Fibroblast of peridontal ligament (primary cell): Measurements from ENCODE around the gene TTLL9.

Experiments
- DNase-seq: peaks from one replicate; pipeline ENCODE4 v3.0.0-alpha.2; 2010; ENCODE audit errors: extremely low read depth

Gene TTLL9

DNA sequence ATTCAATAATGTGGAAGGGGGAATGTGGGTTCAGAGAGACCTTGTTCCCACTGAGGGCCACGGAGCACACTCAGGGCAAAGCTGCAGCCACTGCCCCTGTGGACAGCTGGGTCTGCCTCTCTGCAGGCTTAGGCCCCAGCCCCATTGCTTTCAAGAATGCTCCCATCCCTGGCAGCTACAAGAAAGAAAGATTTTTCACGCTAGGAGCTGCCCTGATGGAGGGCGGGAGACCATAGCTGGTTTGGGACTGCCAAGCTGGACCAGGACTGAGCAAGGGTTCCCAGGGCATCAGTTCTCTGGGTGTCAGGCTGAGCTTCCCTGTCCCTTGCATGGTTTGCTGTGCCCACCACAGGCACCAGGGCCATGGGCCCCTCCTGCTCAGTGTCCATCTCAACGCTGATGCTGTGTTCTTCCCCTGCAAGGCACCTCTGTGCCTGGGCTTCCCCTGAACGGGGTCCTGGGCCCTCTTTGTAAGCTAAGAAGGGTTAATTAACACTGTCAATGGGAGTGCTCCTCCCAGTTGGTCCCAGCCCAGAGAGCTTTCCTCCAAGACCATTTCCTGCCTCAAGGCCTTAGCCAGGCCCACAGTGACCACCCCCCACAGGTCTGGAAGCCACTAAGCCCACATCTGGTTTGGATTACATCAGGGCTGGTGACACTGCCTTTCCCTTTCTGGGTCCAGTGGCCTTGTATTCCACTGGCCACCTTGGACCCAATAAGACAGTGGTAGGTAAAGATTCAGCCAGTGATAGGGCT lies 33.4 kb upstream of the TTLL9 start:
- DNase-seq = no peak

DNA sequence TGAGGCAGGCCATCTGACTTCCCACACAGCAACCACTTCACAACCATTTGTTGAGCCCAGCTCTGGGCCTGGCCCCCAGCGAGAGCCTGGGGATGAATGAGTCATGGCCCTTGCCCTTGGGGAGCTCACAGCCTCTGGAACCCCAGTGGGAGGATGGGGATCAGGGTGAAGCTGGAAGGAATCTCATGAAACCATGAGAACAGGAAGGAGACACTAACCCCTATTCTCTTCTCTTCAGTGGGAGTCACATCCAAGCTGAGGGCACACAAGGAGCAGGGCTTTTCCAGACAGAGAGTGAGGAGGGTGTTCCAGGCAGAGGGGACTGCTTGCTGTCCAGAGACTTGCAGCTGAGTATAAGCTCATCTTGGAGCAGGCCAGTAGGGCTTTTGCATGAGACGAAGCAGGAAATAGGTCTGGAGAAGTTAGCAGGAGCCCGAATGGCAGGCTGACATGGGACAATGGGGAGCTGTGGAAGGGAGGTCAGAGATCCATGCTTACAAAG lies 32.5 kb upstream of the TTLL9 start:
- DNase-seq = peak; percentile 37

DNA sequence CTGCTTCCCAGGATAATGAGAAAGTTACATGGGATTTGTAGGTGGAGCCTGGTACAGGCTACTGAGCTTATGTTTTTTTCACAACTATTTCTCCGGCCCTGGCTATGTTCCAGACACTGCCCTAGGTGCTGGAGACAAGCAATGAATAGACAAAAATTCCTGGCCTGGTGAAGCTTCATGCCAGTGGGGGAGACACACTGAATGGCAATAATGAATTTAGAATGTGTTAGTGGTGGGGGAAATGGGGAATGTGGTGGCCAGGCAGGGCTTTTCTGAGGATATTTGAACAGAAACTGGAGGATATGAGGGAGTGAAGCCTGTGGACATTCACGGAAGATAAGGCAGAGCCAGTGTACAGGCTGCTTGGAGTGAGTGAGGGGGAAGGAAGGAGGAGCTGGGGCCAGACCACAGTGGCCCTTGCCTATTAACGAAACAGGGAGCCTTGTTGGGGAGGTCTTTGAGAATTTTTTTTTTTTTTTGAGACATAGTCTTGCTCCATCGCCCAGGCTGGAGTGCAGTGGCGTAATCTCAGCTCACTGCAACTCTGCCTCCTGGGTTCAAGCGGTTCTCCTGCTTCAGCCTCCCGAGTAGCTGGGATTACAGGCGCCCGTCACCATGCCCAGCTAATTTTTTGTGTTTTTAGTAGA lies 31.7 kb upstream of the TTLL9 start:
- DNase-seq = no peak

DNA sequence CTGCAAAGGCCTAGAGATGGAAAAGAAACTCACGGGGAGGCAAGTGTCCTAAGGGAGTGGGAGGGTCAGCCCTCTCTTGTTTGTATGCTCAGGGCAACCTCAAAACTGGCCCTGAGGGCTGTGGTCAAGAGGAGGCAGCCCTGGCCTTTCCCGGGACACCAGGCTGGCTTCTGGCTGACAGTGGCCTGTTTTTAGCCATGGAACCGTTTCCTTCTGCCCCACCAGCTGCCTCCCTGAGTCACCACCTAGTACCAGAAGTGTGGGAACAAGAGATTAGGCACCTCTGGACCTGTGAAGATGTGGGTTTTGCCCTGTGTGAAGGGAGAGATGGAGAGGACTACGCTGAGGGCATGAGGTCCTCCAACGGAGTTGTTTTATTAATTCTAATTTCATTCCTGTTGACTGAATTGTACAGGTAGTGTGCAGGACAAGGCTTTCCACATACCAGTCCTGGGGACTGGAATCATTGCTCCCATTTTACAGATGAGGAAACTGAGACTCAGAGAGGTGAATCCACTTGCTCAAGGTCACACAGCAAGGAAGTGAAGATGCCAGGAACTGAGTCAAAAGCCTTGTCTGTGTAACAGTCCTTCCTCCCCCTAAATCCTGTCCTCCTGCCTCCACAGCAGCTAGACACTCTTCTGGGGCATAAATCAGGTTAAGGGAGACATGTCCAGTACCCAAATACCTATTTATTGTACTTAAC lies 30.5 kb upstream of the TTLL9 start:
- DNase-seq = no peak

DNA sequence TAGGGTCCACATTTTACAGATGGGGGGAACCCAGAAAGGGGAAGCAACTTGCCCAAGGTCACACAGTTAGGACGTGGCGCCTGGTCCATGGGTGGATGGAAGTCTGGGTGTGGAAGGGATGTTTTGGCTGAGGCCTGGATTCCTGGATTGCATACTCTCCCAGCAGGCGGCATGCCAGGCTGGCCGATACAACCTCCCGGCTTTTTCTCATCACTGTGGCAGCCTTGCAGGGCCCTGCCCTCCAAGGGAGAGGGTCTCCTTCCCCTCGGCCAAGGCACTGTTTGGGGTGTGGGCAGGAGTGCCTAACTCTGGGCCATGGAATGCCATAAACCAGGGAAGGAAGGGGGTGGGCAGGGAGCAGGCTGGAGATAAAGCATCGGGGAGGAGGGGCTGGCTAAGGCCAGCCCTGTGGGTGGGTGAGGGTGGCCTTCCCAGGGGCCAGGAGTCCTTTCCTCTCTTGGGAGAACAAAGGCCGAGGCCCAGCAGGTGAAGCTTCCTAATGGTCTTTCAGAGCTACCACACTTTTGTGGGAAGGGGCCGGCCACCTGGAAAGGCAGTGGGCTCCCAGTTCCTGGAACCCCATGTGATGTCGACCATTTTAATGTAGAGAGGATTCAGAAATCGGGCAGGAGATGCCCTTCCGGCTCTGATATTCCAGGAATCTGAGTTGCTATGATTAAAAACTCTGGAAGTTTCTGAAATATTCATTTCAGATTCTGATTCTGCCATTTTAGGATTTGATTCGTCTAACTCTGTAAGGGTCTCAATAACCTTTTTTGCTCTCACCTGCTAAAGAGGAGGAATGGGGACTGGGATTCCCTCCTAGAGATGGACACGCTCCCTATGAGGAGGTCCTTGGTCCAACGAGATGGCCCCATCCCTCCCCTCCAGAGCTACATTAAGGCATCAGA lies 29.3 kb upstream of the TTLL9 start:
- DNase-seq = no peak

DNA sequence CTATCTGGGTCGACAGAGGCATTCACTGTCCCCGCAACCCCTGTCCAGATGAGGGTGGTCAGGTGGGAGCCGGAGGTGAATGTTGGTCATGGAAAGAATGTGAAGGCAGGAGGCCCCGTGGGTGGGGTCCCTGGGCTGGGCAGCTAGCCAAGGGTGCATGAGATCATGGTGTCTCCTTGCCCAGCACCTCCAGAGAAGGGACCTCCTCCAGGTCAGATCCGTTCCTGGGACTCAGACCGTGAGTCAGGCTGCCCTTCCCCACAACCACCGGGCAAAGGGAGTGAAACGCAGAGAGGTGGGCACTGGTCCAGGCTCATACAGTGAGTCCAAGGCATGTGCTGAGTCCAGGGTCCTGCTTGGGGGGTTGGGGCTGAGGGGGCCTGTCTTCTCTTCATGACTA lies 28.5 kb upstream of the TTLL9 start:
- DNase-seq = peak; percentile 47

DNA sequence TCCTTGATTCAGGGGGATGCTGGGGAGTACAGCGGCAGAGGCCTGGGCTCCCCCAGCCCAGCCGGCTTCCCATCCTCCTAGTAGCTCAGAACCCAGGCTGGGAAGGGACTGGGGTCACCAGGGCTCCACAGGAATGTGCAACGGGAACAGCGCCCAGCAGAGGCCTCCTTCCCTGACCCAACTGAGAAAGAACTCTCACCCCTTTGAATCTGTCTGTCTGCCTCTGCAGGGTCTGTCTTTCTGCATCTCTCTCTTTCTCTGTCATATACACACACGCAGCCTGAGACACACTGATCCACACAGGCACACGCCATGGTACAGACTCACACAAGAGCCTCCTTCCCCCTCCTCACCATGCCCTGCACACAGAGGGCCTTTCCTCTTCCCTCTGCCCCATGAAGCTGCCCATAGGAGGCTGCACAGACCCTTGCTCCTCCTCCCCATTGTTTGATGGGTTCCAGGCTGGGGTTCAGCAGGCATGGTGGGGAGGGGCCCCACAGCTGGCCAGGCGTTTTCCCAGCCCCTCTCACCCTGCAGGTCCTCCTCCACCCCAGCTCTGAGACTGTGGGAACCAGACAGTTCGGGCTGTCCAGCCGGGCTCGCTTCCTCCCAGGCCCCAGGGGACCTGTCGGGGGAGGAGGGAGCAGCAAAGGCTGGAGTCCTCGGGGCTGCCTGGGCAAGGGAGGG lies 27.8 kb upstream of the TTLL9 start:
- peak; percentile 56 for DNase-seq

DNA sequence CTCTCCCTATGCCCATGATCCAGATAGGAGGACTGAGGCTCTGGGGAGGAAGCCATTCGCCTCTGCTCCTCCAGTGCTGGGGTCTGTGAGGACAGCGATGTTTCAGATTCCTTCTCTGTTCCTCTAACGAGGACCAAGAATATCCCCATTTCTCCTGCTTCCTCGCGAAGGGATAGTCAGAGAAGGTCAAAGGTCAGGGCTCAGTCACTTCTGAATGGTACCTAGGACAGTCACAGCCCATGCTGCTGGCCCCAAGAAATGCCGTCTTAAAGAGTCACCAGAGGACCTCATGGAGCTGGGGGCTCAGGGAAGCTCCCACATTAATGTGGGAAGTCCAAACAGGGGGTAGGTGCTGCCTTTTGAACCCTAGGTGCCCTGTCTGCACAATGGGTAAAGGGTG lies 27.1 kb upstream of the TTLL9 start:
- DNase-seq = no peak

DNA sequence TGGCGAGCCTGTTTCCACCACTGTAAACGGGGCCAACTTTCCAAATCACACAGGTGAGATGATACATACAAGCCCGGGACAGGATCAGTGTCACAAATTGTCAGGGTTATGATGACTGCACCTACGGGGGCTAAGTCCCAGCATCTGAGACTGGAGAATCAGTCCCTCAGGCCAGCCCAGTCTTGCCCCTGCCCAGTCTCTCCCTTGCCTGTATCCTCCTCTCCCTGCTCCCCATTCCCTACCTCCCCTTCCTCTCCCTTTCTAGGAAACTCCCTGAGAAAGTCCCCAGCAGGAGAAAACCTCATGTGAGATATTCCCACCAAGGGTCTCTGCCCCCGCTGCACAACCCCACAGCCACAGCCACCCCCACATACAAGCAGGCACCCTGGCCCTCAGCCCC lies 26.6 kb upstream of the TTLL9 start:
- DNase-seq = no peak

DNA sequence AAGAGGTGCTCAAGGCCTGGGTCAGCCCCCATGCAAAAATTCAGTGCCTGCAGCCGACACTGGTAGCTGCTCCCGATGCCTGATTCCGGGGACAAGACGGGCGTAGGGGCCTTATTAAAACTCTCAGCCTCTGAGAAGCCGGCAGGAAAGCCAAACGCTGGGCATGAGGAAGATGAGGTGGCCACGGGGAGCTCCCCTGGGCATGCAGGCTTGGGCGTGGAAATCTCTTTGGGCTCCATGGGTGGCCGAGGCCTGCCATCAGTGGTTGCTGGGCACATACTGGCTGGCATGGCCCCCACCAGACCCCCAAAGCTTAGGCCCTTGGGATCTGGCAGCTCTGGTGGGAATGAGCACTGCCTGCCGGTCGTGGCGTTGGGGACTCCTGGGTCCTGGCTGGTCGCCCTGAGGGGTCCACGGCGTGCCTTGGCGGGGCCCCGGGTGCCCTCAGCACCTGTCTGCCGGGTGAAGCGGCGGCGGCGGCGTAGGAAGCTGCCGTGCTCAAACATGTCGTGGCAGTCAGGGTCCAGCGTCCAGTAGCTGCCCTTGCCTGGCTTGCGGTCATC lies 25.6 kb upstream of the TTLL9 start:
- no peak for DNase-seq

DNA sequence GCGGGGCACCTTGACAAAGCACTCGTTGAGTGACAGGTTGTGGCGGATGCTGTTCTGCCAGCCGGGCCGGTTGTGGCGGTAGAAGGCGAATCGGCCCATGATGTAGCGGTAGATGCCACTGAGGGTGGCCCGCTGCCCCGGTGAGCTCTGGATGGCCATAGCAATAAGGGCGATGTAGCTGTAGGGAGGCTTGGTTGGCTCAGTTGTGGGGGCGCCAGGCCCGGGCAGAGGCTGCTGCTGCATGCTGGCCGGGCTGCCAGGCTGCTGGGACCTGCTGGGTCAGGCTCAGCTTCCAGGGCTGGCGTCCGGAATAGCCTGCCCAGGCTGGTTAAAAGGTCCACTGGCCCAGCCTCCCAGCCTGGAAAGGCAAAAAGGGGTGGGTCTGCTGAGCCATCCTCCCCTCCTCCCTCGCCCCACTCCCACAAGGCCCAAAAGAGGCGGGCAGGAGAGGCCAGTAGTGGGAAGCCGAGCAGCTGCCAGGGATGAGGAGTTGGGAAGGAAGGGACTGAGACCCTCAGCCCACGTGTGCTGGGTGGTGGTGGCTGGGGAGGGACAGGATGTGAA lies 25.1 kb upstream of the TTLL9 start, which contains the start of gene FOXS1:
Gene FOXS1 (minus strand): TSS at position 305 of the 564 bp plus-strand sequence. CDS start 62 bp downstream, at position 243.
- no peak for DNase-seq

DNA sequence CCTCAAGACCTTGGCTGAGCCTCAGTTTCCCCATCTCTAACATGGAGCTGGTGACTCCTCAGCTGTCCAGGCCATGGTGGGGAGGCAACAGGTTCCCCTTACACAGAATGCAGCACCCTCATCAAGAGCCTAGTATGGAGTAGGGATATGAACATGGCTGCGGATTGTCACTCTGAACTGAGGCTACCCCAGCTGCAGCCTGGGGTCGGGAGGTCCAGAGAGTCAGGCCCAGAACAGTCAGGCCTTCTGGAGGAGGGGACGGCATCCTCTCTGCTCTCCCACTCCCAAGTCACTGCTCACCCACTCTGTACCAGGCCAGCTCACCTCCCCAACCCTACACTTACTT lies 23.7 kb upstream of the TTLL9 start:
- no peak for DNase-seq

DNA sequence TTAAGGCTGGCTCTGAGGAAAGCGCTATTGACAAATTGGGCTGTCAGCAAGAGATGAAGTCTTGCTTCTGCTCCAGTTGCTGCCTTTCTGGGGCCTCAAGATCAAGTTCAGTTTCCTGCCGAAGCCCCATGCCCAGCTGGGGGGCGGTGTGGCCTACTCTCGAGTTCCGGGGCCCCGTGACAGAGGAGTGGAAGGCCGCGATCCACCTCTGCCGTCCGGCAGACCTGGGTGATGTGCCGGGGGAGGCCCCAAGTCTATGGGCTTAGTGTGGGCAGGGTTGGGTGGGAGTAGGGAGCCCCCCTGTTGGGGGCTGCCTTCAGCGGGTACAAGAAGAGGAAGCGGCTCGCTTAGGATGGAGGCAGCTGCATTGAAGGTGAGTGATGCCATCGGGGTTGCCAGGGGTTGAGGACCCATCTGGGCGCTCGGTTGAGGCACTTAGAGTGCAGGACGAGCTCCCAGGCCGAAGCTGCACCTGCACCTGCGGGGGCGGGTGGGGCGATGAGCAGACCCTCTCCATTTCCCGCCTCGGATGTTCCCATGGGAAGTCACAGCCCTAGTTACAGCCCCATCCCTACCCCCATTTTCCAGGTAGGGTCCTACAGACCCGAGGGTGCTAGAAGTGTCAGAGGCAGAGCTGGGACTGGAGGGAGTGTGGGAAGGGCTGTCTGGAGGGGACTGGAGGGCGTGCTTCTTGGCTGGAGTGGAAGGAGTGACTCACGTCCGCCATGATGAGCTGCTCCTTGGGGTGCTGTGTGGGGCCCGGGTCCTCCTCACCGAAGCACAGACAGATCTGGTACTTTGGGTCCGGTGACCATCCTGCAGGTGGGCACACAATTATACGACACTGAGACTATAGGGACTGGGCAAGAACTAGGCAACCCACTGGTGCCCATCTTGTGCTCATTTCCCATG lies 22.1 kb upstream of the TTLL9 start:
- no peak for DNase-seq

DNA sequence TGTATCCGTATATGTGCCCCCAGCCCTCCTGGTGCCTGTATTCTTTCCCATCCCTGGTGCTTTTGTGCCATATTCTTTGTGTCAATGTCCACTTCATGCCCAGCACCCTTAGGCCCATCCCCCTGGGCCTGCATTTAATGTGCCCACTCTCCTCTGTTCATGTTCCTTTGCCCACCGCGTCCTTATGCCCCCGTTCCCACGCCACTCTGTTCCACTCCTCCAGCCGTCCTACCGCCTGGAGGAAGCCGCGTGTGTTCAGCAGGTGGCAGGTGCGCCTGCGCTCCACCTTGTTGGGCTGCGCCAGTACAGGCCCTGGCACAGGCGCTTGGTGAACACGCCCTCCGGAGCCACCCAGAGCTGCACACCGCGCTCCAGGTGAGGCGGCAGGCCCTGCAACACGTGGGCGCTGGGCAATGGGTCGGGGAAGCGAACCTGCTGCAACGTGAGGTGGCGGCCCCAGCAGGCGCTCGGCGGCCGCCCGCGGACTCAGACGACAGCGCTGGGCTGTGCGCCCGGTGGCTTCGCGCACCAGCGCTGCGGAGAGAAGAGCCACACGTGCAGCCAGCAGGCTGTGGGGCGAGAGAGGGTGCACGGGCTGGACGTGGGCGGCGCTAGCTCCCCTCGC lies 21.0 kb upstream of the TTLL9 start:
- no peak for DNase-seq

DNA sequence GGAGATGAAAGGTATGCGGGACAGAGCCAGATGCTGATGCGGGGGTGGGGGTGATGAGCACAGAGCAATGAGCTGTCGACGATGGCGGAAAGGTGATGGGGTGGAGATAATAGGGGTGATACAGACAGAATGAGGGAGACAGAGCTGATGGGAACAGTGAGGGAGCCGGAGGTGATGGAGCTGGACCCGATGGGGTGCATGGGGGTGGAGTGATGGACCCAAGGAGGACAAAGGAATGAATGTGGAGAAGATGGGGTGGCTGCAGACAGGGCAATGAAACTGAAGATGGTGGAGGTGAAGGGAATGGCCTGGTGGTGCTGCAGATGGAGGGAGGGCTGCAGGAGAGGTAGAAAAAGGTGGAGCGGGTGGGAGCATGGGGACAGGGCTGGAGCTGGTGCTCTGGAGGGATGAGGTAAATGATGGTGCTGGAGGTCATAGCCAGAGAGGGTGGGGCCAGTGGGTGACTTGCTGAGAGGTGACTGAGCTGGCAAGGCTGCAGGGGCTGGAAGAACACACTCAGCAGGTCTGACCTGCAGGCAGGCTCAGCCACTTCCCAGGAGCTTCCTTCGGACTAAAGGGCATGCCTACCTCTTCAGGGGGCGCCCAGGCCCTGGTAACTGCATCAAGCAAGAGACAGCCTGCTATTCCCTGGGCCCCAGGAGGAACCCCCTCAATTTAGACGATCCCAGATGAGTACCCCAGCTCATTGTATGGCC lies 19.0 kb upstream of the TTLL9 start:
- DNase-seq = no peak

DNA sequence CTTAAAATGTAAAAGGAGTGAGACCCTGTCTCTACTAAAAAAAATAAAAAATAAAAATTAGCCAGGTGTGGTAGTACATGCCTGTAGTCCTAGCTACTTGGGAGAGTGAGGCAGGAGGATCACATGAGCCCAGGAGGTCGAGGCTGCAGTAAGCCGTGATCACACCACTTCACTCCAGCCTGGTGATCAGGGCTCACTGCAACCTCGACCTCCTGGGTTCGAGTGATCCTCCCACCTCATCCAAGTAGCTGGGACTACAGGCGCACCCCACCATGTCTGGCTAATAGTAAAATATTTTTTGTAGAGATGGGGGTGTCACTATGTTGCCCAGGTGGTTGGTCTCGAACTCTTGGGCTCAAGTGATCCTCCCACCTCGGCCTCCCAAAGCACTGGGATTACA lies 17.0 kb upstream of the TTLL9 start:
- no peak for DNase-seq

DNA sequence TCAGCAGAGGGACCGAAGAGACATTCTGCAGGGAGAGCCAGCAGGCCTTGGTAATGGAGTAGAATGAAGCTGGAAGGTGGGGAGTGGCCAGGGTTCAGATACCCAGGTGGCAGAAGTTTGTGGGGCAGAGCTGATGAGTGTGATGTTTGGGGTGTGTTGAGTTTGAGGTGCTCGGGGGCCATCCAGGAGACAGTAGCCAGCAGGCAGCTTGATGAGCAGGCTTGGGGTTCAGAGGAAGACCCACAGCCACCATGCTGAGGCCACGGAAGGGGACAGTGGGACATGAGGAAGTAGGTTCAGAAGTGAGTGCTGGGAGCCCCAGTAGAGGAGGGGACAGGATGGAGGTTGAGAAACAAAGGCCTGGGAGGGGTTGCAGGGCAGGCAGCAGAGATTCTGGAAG lies 13.9 kb upstream of the TTLL9 start:
- DNase-seq = no peak
